GM18508 (cell line): ENCODE results near the gene SELENOS.

Experiments used
- ATAC-seq: cut with Tn5 transposase; IDR thresholded peaks from one replicate; pipeline ENCODE4 v1.9.1; 2021; ENCODE audit warnings: moderate number of reproducible peaks; ENCODE audit not compliant: insufficient read depth, unreplicated experiment

Gene SELENOS

GRCh38 chr15:101233651-101234280 lies 43.5 kb downstream of the SELENOS start:
- ATAC-seq, result no peak

- ATAC-seq, result no peak
Measured at GRCh38 chr15:101232677-101233076, 44.6 kb downstream of the SELENOS start.

GRCh38 chr15:101228313-101228712 lies 49.0 kb downstream of the SELENOS start:
- ATAC-seq, result no peak

GRCh38 chr15:101225658-101226057 lies 51.6 kb downstream of the SELENOS start:
- ATAC-seq, result no peak
